ENCODE data around the gene ATRX. TPM values are rescaled to one million over a fixed set of nuclear protein-coding genes. Genes with fewer than 3 reads are reported as not detected.

ATRX gene
- total and polyA plus RNA-seq, 2 of the 8 experiments (the other 6 are each of a cell fraction or from before 2014, with no cell fraction given) = 28.4 to 97.8 TPM

GRCh38 chrX:77528034-77528433, 258.0 kb downstream of the ATRX start (continued):
- TF ChIP-seq ATF2 (IDR thresholded peaks at IDR 0.05; ENCODE audit: low read length) (no peak), EZH2 (IDR thresholded peaks at IDR 0.05; ENCODE audit: low read depth, low read length, severe bottlenecking) (no peak), CHD7 (IDR thresholded peaks at IDR 0.05; ENCODE audit: insufficient replicate concordance, low read length) (no peak), SIRT6 (IDR thresholded peaks at IDR 0.05; ENCODE audit: low read length) (no peak)

All from H1 (cell line).